HepG2 (cell line): ENCODE measurements around the gene ESF1. TPM values are rescaled to one million over a fixed set of nuclear protein-coding genes. Genes with fewer than 3 reads are reported as not detected.

ENCODE experiments used
- DNMT3B ChIP-seq: conservative IDR thresholded peaks from 2 replicates; pipeline ENCODE4 v1.6.1; 2016; ENCODE audit warnings: missing biosample characterization, control low read depth
- ELK4 ChIP-seq: sonication (generic); formaldehyde crosslinking; IDR thresholded peaks from 2 replicates; pipeline ENCODE4 v1.9.0; 2021; ENCODE audit warnings: missing genetic modification reagents, borderline replicate concordance
- JUN ChIP-seq: sonication (generic); formaldehyde crosslinking; IDR thresholded peaks from 2 replicates; pipeline ENCODE4 v1.4.0; 2020; ENCODE audit warnings: mild to moderate bottlenecking, missing genetic modification reagents
- JUNB ChIP-seq: sonication (generic); formaldehyde crosslinking; IDR thresholded peaks from 2 replicates; pipeline ENCODE4 v1.8.0; 2022; ENCODE audit warnings: missing genetic modification reagents, mild to moderate bottlenecking, borderline replicate concordance
- KAT8 ChIP-seq: IDR thresholded peaks from 2 replicates; pipeline ENCODE4 v1.6.1; 2016; ENCODE audit warnings: missing genetic modification reagents, missing compliant biosample characterization
- KDM6A ChIP-seq: IDR thresholded peaks from 2 replicates; pipeline ENCODE4 v1.6.1; 2016; ENCODE audit warnings: low read depth
- NFE2L1 ChIP-seq: sonication (generic); formaldehyde crosslinking; IDR thresholded peaks from 2 replicates; pipeline ENCODE4 v1.4.0; 2020; ENCODE audit warnings: missing genetic modification reagents, mild to moderate bottlenecking, borderline replicate concordance
- RERE ChIP-seq: IDR thresholded peaks from 2 replicates; pipeline ENCODE4 v1.6.1; 2016; ENCODE audit warnings: low read depth, missing genetic modification reagents, missing compliant biosample characterization
- SMC3 ChIP-seq: IDR thresholded peaks from 2 replicates; pipeline ENCODE4 v1.6.1; 2011; ENCODE audit warnings: low read length, improper control_type of control experiment
- SP140L ChIP-seq: sonication (generic); formaldehyde crosslinking; IDR thresholded peaks from 2 replicates; pipeline ENCODE4 v1.4.0; 2020; ENCODE audit warnings: missing genetic modification reagents, borderline replicate concordance
- YEATS2 ChIP-seq: sonication (generic); formaldehyde crosslinking; IDR thresholded peaks from 2 replicates; pipeline ENCODE4 v1.4.0; 2020; ENCODE audit warnings: missing genetic modification reagents, borderline replicate concordance
- ZBTB7B ChIP-seq: sonication (generic); formaldehyde crosslinking; IDR thresholded peaks from 2 replicates; pipeline ENCODE4 v1.4.0; 2020; ENCODE audit warnings: missing genetic modification reagents
- ZIK1 ChIP-seq: sonication (generic); formaldehyde crosslinking; IDR thresholded peaks from 2 replicates; pipeline ENCODE4 v1.5.0; 2020; ENCODE audit warnings: mild to moderate bottlenecking, low read depth, missing genetic modification reagents, borderline replicate concordance
- ZNF256 ChIP-seq: sonication (generic); formaldehyde crosslinking; conservative IDR thresholded peaks from 2 replicates; pipeline ENCODE4 v1.4.0; 2020; ENCODE audit warnings: missing genetic modification reagents
- ZNF354B ChIP-seq: sonication (generic); formaldehyde crosslinking; IDR thresholded peaks from 2 replicates; pipeline ENCODE4 v1.8.0; 2022; ENCODE audit warnings: mild to moderate bottlenecking, missing genetic modification reagents
- ZNF556 ChIP-seq: sonication (generic); formaldehyde crosslinking; IDR thresholded peaks from 2 replicates; pipeline ENCODE4 v1.4.0; 2020; ENCODE audit warnings: mild to moderate bottlenecking, missing genetic modification reagents, borderline replicate concordance
- ZNF589 ChIP-seq: sonication (generic); formaldehyde crosslinking; conservative IDR thresholded peaks from 2 replicates; pipeline ENCODE4 v1.8.0; 2022; ENCODE audit warnings: mild to moderate bottlenecking, moderate library complexity, missing genetic modification reagents
- ZNF609 ChIP-seq: sonication (generic); formaldehyde crosslinking; IDR thresholded peaks from 2 replicates; pipeline ENCODE4 v1.4.0; 2020; ENCODE audit warnings: mild to moderate bottlenecking, missing genetic modification reagents, borderline replicate concordance
- ZSCAN25 ChIP-seq: sonication (generic); formaldehyde crosslinking; IDR thresholded peaks from 2 replicates; pipeline ENCODE4 v1.8.0; 2022; ENCODE audit warnings: mild to moderate bottlenecking, missing genetic modification reagents
- ZSCAN30 ChIP-seq: sonication (generic); formaldehyde crosslinking; IDR thresholded peaks from 2 replicates; pipeline ENCODE4 v1.5.0; 2020; ENCODE audit warnings: mild to moderate bottlenecking, missing genetic modification reagents
- polyA plus RNA-seq, 8 experiments: library from polyadenylated mRNA; depleted of rRNA in 3 of 8; stranded (reverse) in 7 of 8; unstranded in 1 of 8; fragments of >200 nt; fragmentation: Illumina TruSeq in 4 of 8; extraction: Trizol in 4 of 8; gene quantifications; 2 replicates each; pipeline versions ENCODE4 v1.2.1 to v1.2.3, GENCODE V29; 2011 to 2016; ENCODE audit warnings: low read depth in 4 of 8, missing spikeins in 1 of 8, mixed read lengths in 1 of 8; ENCODE audit not compliant: insufficient read depth in 1 of 8
- total RNA-seq, 5 experiments: library from RNA; depleted of rRNA; stranded (reverse); fragments of >200 nt; fragmentation: Illumina TruSeq; extraction: Trizol; gene quantifications; 2 replicates each; pipeline ENCODE4 v1.2.3, GENCODE V29; 2016; ENCODE audit warnings: low read depth in 1 of 5

ESF1 gene
- total and polyA plus RNA-seq, 2 of the 13 experiments (the other 11 are each of a cell fraction or from before 2014, with no cell fraction given), result 7.3 to 66.9 TPM

DNA sequence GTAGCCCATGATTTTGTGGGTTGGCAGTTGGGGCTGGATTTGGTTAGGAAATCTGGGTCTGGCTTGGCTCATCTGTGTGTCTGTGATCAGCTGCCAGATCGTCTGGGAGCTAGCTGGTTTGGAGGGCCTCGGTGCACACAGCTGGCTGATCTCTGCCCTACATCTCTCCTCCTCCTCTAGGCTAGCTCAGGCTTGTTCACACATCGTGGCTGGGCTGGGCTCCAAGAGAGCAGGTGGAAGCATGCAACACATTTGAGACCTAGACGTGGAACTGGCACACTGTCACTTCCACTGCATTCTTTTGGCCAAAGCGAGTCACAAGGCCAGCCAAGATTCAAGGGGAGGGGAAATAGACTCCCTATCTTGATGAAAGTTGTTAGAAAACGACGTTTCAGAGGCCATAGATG, 16.0 kb upstream of the ESF1 start (continued):
- TF ChIP-seq ELK4 (CRISPR knock-in tag), result no peak
- TF ChIP-seq JUNB (CRISPR knock-in tag), result no peak
- 0 out of 2 replicates have a peak, but pooled peaks have one; percentile 20 for TF ChIP-seq KDM6A (CRISPR knock-in tag)
- 0 out of 2 replicates have a peak, but pooled peaks have one; percentile 5 for TF ChIP-seq SMC3
- no peak for TF ChIP-seq NFE2L1 (CRISPR knock-in tag)
- TF ChIP-seq DNMT3B, result no peak
- TF ChIP-seq ZNF589 (CRISPR knock-in tag), result no peak
- no peak for TF ChIP-seq ZIK1 (CRISPR knock-in tag)
- peak; percentile 35; the same call in 1 of the 2 replicates for TF ChIP-seq ZBTB7B (CRISPR knock-in tag)
- TF ChIP-seq YEATS2 (CRISPR knock-in tag), result peak; percentile 43; the same call in 1 of the 2 replicates
- TF ChIP-seq RERE (CRISPR knock-in tag), result no peak; the same call in 1 of the 2 replicates
- TF ChIP-seq ZNF609 (CRISPR knock-in tag), result no peak; the same call in 1 of the 2 replicates
- peak; percentile 82 for TF ChIP-seq ZNF256 (CRISPR knock-in tag)
- TF ChIP-seq JUN (CRISPR knock-in tag), result no peak
- peak; percentile 60; the same call in 1 of the 2 replicates for TF ChIP-seq ZNF556 (CRISPR knock-in tag)
- 0 out of 2 replicates have a peak, but pooled peaks have one; percentile 18 for TF ChIP-seq KAT8 (CRISPR knock-in tag)
- TF ChIP-seq ZSCAN25, result 0 out of 2 replicates have a peak, but pooled peaks have one; percentile 37
- no peak for TF ChIP-seq SP140L
- TF ChIP-seq ZNF354B, result no peak
- TF ChIP-seq ZSCAN30 (CRISPR knock-in tag), result no peak
